Measurements from ENCODE around the gene ZNF473.

- TF ChIP-seq TAF1 (IDR thresholded peaks at IDR 0.05; ENCODE audit: borderline replicate concordance, insufficient read depth, low read length) (no peak), POLR2AphosphoS5 (IDR thresholded peaks at IDR 0.05; ENCODE audit: low read depth, low read length) (no peak)
Measured at GRCh38 chr19:50042363-50043024, 16.7 kb downstream of the ZNF473 start.
